GM18873 (cell line): ENCODE results near the gene KCTD10.
"Not testable (repeated sequence)": the region's sequence is repeated elsewhere in the genome, so short reads cannot be mapped to it uniquely, and the experiment has no call there.

Experiments used
- ATAC-seq: cut with Tn5 transposase; IDR thresholded peaks from one replicate; pipeline ENCODE4 v1.9.1; 2021; ENCODE audit warnings: mild to moderate bottlenecking, moderate library complexity, moderate number of reproducible peaks; ENCODE audit not compliant: unreplicated experiment, low FRiP score

The KCTD10 gene

DNA sequence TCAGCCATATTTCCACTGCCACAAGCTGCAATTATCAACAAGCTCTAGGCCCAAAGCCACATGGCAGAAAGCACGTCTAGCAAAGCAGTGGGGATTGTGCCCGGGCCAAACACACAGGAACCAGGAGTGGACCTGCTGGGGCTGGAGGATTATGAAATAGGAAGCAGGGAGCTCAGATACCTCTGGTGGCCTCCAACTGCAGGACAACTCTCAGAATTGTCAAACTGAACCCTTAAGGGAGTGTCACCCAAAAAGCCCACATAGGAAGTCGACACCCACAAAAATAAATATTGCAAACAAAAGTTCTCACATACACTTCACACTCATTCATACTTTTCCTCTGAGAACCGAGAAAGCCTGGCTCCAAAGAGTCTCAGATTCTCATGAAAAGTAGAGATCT is 26.1 kb downstream of the KCTD10 start:
- no peak for ATAC-seq

DNA sequence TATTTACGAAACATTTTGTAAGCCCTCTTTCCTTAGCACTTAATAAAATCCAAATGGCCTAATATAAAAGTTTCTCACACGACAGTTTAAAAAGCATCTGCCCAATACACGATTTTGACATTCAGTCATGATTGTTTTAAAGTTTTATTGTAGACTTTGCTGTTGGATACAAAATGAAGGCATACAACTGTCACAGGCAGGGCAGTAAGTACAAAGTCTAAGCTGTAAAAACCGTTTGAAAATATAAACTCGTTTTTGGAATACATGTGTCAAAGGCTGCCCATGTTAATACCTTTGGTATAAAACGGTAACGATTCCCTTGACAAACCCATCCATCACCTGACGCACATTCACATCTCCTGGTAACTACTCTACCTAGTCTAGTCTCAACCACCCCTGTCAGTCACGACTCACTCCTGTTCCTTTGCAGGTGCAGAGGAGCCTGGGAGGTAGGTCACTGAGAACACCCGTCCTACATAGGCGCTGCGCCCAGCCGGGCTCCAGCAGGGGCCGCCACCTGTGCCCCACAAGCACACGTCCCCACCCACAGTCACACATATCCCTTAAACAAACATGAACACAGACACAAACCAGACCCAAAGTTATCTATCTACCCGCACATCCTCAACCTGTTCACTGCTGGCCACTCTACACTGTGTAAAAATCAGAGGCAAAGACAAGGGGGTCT is 27.1 kb downstream of the KCTD10 start:
- ATAC-seq: no peak

DNA sequence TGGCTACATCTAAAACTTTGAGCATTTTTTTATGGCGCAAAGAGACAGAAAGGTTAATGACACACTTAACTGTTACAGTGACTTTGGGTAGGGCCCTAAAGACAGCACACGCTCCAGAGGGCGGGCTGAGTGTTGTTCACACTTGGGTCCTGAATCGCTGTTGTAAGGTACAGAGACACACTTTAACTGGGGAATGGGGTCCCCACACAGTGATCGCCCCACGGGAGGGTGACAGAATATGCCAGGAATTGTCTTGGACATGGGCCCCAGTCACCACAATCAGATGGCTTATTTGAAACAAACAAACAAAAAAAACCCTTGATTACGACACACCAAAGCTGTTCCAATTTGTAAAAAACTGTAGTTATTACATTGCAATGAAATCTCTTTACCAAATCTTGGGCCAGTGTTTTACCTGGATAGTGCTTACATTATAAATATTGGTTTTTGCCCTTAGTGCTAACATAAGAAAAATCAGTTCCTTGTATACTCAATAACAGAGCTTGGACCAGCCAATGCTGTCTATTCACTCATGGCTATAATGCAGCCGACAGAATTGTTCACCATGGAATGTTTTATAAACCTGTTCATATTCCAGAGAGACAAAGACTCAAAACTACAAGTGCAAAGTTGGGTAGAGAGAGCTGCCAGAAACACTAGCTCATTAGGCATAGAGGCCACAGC is 28.3 kb downstream of the KCTD10 start:
- ATAC-seq: no peak

DNA sequence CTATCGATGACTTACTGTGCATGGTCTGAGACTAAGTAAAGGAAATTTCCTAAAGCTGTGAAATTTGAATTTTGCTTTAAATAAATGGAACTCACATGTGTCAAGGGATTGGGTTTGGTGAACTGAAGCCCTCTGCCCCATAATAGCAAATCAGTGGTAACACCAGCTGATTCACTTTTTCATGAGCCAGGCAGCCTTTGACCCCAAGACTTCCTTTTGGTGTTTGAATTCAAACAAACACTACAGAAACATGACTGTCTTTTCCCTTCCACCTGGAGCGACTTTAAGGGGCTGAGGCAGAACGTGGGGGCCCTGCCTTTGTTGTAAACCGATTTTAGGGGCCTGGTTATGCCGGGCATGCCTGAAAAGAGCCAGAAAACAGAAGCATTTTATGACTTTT is 28.8 kb downstream of the KCTD10 start:
- ATAC-seq: no peak

DNA sequence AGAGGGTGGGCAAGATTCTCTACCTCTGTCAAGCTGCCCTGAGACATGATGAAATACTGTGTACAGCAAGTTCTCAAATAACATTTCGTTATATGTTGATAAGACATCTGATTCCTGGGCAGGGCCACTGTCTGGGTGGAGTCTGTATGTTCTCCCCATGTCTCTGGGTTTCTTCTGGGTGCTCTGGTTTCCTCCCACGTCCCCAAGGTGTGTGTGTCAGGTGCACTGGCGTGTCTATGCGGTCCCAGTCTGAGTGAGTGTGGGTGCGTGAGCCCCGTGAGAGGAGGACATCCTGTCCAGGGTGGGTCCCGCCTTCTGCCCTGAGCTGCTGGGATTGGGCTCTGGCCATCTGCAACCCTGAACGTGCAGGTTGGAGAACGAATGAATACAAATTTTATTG is 29.6 kb downstream of the KCTD10 start:
- ATAC-seq: no peak

- ATAC-seq: no peak
Observed at GRCh38 chr12:109446869-109447268, 30.2 kb downstream of the KCTD10 start.

GRCh38 chr12:109445191-109445609 is 31.9 kb downstream of the KCTD10 start:
- no peak for ATAC-seq

- no peak for ATAC-seq
Observed at GRCh38 chr12:109444259-109444658, 32.8 kb downstream of the KCTD10 start.

DNA sequence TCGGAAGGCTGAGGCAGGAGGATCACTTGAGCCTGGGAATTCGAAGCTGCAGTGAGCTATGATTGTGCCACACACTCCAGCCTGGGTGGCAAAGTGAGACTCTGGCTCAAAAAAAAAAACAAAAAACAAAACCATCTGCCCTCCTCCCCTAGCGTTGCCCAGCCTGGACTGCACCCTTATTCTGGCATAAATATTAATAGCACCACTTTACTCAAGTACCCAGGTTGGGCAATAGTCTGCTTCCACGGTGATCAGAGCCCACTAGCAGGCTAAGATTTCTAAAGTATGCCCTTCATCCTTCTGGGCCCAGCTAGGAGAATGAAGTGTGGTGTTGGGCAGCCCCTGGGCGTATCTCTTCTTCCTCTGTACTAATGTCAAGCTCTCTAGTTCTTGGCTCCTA is 33.3 kb downstream of the KCTD10 start:
- no peak for ATAC-seq

GRCh38 chr12:109440851-109441490 is 36.1 kb downstream of the KCTD10 start:
- ATAC-seq: no peak

GRCh38 chr12:109439951-109440350 is 37.1 kb downstream of the KCTD10 start:
- ATAC-seq: not testable (repeated sequence)

DNA sequence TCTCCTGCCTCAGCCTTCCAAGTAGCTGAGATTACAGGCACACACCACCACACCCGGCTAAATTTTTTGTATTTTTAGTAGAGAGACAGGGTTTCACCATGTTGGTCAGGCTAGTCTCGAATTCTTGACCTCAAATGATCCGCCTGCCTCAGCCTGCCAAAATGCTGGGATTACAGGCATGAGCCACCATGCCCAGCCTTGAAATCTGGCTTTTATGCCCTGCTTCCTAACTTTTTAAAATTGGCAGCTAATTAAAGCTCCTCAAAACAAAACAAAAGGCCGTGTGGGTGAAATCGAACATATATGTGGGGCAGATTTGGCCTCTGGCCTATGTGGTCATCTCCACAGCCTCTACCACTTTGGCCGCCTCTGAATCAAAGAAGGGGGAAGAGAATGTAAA is 37.9 kb downstream of the KCTD10 start:
- ATAC-seq: no peak

DNA sequence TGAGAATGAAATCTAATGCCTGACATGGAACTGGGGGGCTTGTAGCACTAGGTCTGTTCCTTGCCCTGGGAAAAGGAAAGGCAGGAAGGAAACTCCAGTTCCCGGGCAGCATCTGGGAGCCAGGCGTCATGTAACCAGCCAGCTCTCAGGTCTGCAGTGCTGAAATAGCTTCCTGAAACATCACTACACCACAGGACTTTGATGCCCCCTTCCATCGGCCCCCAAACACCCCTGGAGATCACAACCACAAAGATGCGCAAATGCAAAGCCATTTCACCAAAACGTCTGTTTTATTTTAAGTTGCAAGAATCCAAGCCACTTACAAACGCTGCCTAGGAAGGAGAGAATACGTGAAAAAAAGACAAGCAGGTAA is 40.9 kb downstream of the KCTD10 start:
- no peak for ATAC-seq

- no peak for ATAC-seq
Observed at GRCh38 chr12:109435428-109436187, 41.5 kb downstream of the KCTD10 start.

- ATAC-seq: no peak
Observed at GRCh38 chr12:109434582-109434981, 42.5 kb downstream of the KCTD10 start.

- ATAC-seq: no peak
Observed at GRCh38 chr12:109433618-109434017, 43.5 kb downstream of the KCTD10 start.

DNA sequence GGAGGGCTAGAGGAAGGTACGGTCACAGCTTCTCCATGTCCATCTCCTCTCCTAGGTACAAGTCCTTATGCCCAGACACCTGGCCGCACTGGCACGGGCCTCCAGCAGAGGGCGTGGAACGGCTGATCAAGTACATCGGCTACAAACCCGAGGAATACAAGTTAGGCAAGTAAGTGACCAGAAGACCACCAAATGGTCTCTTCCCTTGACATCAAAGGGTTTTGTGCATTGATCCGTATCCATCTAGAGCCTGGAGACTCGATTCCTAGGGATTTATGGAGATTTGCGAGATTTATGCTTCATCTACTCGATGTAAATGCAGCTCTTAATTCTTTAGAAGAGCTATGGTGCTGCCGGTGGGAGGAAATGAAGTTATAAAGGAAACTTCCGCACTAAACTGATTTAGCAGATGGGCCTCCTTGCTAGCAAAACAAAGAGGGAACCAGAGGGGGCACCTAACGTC is 44.2 kb downstream of the KCTD10 start:
- no peak for ATAC-seq

- ATAC-seq: no peak
Observed at GRCh38 chr12:109432431-109432830, 44.7 kb downstream of the KCTD10 start.

DNA sequence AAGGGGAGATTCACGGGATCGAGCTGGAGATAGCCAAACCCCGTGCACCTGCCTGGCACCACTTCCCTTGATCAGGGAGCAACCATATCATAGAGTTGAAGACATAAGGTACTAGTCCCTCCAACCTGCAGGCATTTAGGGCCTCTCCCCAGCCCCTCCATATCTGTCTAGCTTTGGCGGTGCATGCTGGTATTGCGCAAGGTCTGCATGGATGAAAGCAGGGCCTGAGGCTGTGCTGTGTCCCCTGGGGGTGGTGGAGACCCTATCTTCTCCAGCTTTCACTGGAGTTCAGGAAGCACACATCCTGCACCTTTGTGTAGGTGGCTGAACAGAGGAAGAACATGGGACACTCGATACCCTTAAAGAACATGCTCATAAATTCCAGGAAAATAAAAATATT is 46.9 kb downstream of the KCTD10 start:
- ATAC-seq: no peak

GRCh38 chr12:109428804-109429203 is 48.3 kb downstream of the KCTD10 start:
- ATAC-seq: not testable (repeated sequence)

DNA sequence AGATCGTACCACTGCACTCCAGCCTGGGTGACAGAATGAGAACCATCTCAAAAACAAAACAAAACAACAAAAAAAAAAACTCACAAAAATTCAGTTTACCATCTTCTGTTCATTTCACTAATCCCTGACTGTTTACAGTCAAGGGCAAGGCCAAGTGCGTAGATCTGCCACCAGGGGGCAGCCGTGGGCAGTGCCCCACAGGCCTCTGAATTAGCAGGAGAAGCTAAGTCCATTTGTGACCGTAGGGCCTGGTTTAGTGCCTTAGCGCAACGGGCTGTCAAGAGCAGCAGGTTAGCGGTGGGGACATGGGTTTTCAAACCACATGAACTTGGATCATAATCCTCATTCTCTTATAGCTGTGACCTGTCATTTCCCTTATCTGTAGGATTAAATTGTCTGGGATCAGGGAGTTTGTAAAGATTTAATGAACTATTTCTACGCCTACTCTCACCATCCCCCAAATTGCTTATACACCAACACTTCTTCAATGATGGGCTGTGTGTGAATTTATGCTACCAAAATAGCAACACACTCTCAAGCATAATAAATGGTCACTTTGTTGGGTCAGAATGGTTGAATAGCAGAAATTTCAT is 49.0 kb downstream of the KCTD10 start:
- ATAC-seq: no peak
